K562 (cell line): ENCODE results near the gene XPA.

Experiments used
- CHD2 ChIP-seq: IDR thresholded peaks from 2 replicates; pipeline ENCODE4 v1.6.1; 2011; ENCODE audit warnings: low read depth, low read length
- CSDE1 ChIP-seq, 2 experiments: fragments of 450-650 bp; IDR thresholded peaks; 2 replicates each; pipeline ENCODE4 v1.6.1; 2016; ENCODE audit warnings: mild to moderate bottlenecking in 1 of 2
- EP300 ChIP-seq: IDR thresholded peaks from 2 replicates; pipeline ENCODE4 v1.6.1; 2012; ENCODE audit warnings: low read length, improper control_type of control experiment
- ESRRA ChIP-seq: fragments of 450-650 bp; IDR thresholded peaks from 2 replicates; pipeline ENCODE4 v1.6.1; 2014; ENCODE audit warnings: low read depth, mild to moderate bottlenecking, moderate library complexity, borderline replicate concordance
- HNRNPH1 ChIP-seq: fragments of 200-400 bp; formaldehyde crosslinking; optimal IDR thresholded peaks from 2 replicates; pipeline ENCODE3; 2017; ENCODE audit warnings: low read depth, mild to moderate bottlenecking, low read length, moderate library complexity
- TEAD4 ChIP-seq, 2 experiments: sonication (generic) in 1 of 2; formaldehyde crosslinking in 1 of 2; IDR thresholded peaks; 2 replicates each; pipeline versions ENCODE4 v1.6.1 to v1.8.0; 2012 to 2022; ENCODE audit warnings: borderline replicate concordance in 1 of 2, inconsistent platforms in 1 of 2, low read length in 1 of 2, mild to moderate bottlenecking in 1 of 2, missing genetic modification reagents in 1 of 2
- ZNF124 ChIP-seq: sonication (generic); formaldehyde crosslinking; IDR thresholded peaks from 2 replicates; pipeline ENCODE4 v1.8.1; 2022; ENCODE audit warnings: missing genetic modification reagents
- ZNF41 ChIP-seq: fragments of 250-450 bp; sonication (Bioruptor Pico); conservative IDR thresholded peaks from 2 replicates; pipeline ENCODE4 v1.4.0; 2020; ENCODE audit warnings: mild to moderate bottlenecking
- TF ChIP-seq, protein P1 (sequence below): fragments of 250-450 bp; sonication (Bioruptor Pico); IDR thresholded peaks from 2 replicates; pipeline ENCODE4 v1.9.0; 2021; ENCODE audit warnings: mild to moderate bottlenecking
- TF ChIP-seq, protein P2 (sequence below), 3 experiments: IDR thresholded peaks in 2 of 3; conservative IDR thresholded peaks in 1 of 3; 2 replicates each; pipeline ENCODE4 v1.5.1; 2011 to 2012; ENCODE audit warnings: low read length in 3 of 3, mild to moderate bottlenecking in 3 of 3, control low read depth in 2 of 3, improper control_type of control experiment in 1 of 3, inconsistent platforms in 1 of 3, low read depth in 1 of 3, mixed read lengths in 1 of 3, moderate library complexity in 1 of 3; ENCODE audit not compliant: insufficient read depth in 2 of 3
- TF ChIP-seq, protein P3 (sequence below), 2 experiments: fragments of 250-450 bp in 1 of 2; fragments of 450-650 bp in 1 of 2; sonication (Bioruptor Pico) in 1 of 2; IDR thresholded peaks; 2 replicates each; pipeline versions ENCODE4 v1.6.1 to v1.8.0; 2016 to 2021; ENCODE audit warnings: mild to moderate bottlenecking in 2 of 2, moderate library complexity in 2 of 2, missing compliant biosample characterization in 1 of 2, missing genetic modification characterization in 1 of 2
- TF ChIP-seq, protein P4 (sequence below): fragments of 200-800 bp; sonication (Bioruptor generic); IDR thresholded peaks from 2 replicates; pipeline ENCODE4 v1.6.1; 2016; ENCODE audit warnings: missing genetic modification characterization, missing compliant biosample characterization

DNA sequence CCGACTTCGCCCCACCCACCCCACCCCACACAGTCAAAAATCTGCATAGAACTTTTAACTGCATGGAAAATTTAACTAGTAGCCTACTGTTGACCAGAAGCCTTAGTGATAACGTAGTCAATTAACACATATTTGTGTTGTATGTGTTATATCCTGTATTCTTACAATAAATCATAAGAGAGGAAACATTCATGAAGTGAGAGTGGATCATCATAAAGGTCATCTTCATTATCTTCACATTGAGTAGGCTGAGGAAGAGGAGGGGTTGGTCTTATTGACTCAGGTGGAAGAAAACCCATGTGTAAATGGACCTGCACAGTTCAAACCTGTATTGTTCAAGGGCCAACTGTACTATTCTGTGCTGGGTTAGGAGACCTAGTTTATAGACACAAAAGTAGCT, 31.4 kb downstream of the XPA start:
- TF ChIP-seq ZNF124 (CRISPR knock-in tag) (no peak), EP300 (no peak), HNRNPH1 (no peak), ZNF41 (CRISPR knock-in tag) (no peak), ESRRA (no peak), CSDE1 (IDR thresholded peaks at IDR 0.05) (no peak), CHD2 (no peak), TEAD4 (IDR thresholded peaks at IDR 0.05; ENCODE audit: low read length) (no peak), TEAD4 (CRISPR knock-in tag; IDR thresholded peaks at IDR 0.05; ENCODE audit: borderline replicate concordance) (no peak)
- TF ChIP-seq, protein P1, sequence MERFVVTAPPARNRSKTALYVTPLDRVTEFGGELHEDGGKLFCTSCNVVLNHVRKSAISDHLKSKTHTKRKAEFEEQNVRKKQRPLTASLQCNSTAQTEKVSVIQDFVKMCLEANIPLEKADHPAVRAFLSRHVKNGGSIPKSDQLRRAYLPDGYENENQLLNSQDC (CRISPR knock-in tag): no peak
- TF ChIP-seq, protein P2, sequence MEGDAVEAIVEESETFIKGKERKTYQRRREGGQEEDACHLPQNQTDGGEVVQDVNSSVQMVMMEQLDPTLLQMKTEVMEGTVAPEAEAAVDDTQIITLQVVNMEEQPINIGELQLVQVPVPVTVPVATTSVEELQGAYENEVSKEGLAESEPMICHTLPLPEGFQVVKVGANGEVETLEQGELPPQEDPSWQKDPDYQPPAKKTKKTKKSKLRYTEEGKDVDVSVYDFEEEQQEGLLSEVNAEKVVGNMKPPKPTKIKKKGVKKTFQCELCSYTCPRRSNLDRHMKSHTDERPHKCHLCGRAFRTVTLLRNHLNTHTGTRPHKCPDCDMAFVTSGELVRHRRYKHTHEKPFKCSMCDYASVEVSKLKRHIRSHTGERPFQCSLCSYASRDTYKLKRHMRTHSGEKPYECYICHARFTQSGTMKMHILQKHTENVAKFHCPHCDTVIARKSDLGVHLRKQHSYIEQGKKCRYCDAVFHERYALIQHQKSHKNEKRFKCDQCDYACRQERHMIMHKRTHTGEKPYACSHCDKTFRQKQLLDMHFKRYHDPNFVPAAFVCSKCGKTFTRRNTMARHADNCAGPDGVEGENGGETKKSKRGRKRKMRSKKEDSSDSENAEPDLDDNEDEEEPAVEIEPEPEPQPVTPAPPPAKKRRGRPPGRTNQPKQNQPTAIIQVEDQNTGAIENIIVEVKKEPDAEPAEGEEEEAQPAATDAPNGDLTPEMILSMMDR (IDR thresholded peaks at IDR 0.05 in 2 of 3, conservative IDR thresholded peaks at IDR 0.05 in 1 of 3; ENCODE audit: insufficient read depth in 2 of 3, low read depth in 1 of 3, low read length in 3 of 3): no peak
- TF ChIP-seq, protein P3, sequence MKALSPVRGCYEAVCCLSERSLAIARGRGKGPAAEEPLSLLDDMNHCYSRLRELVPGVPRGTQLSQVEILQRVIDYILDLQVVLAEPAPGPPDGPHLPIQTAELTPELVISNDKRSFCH (CRISPR knock-in tag; IDR thresholded peaks at IDR 0.05): no peak
- TF ChIP-seq, protein P3 (tag; IDR thresholded peaks at IDR 0.05): no peak
- TF ChIP-seq, protein P4, sequence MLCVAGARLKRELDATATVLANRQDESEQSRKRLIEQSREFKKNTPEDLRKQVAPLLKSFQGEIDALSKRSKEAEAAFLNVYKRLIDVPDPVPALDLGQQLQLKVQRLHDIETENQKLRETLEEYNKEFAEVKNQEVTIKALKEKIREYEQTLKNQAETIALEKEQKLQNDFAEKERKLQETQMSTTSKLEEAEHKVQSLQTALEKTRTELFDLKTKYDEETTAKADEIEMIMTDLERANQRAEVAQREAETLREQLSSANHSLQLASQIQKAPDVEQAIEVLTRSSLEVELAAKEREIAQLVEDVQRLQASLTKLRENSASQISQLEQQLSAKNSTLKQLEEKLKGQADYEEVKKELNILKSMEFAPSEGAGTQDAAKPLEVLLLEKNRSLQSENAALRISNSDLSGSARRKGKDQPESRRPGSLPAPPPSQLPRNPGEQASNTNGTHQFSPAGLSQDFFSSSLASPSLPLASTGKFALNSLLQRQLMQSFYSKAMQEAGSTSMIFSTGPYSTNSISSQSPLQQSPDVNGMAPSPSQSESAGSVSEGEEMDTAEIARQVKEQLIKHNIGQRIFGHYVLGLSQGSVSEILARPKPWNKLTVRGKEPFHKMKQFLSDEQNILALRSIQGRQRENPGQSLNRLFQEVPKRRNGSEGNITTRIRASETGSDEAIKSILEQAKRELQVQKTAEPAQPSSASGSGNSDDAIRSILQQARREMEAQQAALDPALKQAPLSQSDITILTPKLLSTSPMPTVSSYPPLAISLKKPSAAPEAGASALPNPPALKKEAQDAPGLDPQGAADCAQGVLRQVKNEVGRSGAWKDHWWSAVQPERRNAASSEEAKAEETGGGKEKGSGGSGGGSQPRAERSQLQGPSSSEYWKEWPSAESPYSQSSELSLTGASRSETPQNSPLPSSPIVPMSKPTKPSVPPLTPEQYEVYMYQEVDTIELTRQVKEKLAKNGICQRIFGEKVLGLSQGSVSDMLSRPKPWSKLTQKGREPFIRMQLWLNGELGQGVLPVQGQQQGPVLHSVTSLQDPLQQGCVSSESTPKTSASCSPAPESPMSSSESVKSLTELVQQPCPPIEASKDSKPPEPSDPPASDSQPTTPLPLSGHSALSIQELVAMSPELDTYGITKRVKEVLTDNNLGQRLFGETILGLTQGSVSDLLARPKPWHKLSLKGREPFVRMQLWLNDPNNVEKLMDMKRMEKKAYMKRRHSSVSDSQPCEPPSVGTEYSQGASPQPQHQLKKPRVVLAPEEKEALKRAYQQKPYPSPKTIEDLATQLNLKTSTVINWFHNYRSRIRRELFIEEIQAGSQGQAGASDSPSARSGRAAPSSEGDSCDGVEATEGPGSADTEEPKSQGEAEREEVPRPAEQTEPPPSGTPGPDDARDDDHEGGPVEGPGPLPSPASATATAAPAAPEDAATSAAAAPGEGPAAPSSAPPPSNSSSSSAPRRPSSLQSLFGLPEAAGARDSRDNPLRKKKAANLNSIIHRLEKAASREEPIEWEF: no peak
